CD14-positive monocyte (primary cell): ENCODE measurements around the gene MMP26. TPM values are rescaled to one million over a fixed set of nuclear protein-coding genes. Genes with fewer than 3 reads are reported as not detected.
"Not testable (repeated sequence)": the region's sequence is repeated elsewhere in the genome, so short reads cannot be mapped to it uniquely, and the experiment has no call there.

Source experiments
- DNase-seq, 3 donors: peaks; one replicate each; pipeline ENCODE4 v3.0.0-alpha.2; 2011 to 2022
- H2AFZ ChIP-seq: 2 replicates; pipeline ENCODE4 v1.6.0; 2012; ENCODE audit warnings: mild to moderate bottlenecking, low read depth, low read length, inconsistent platforms; ENCODE audit not compliant: insufficient read depth, poor library complexity, severe bottlenecking
- H3K27ac ChIP-seq, 2 donors: 1 replicate in 1 of 2; 2 replicates in 1 of 2; pipeline ENCODE4 v1.5.1; 2012 to 2013; ENCODE audit warnings: low read length in 2 of 2, control low read depth in 1 of 2, inconsistent platforms in 1 of 2, low read depth in 1 of 2, mild to moderate bottlenecking in 1 of 2
- H3K27me3 ChIP-seq, 2 donors: one replicate each; pipeline versions ENCODE4 v1.6.0 to v1.6.1; 2011 to 2013; ENCODE audit warnings: low read length in 2 of 2; ENCODE audit not compliant: control insufficient read depth in 2 of 2, insufficient read depth in 2 of 2
- H3K36me3 ChIP-seq, 2 donors: replicated peaks in 1 of 2; 1 replicate in 1 of 2; 2 replicates in 1 of 2; pipeline versions ENCODE4 v1.5.1 to v1.6.1; 2012 to 2013; ENCODE audit warnings: low read length in 2 of 2, control low read depth in 1 of 2, inconsistent platforms in 1 of 2, mild to moderate bottlenecking in 1 of 2; ENCODE audit not compliant: insufficient read depth in 2 of 2, control insufficient read depth in 1 of 2
- H3K4me1 ChIP-seq, 2 donors: 1 replicate in 1 of 2; 2 replicates in 1 of 2; pipeline versions ENCODE4 v1.5.1 to v1.6.1; 2012 to 2013; ENCODE audit warnings: low read length in 2 of 2, control low read depth in 1 of 2, inconsistent platforms in 1 of 2, mild to moderate bottlenecking in 1 of 2, moderate library complexity in 1 of 2; ENCODE audit not compliant: insufficient read depth in 2 of 2, control insufficient read depth in 1 of 2
- H3K4me2 ChIP-seq: replicated peaks from 2 replicates; pipeline ENCODE3; 2012; ENCODE audit warnings: low read length, moderate library complexity, mild to moderate bottlenecking; ENCODE audit not compliant: poor library complexity, severe bottlenecking; ENCODE audit errors: extremely low read depth
- H3K4me3 ChIP-seq, 3 experiments: fragments of 200-600 bp in 1 of 3; sonication (generic) in 1 of 3; replicated peaks in 1 of 3; 1 replicate in 2 of 3; 2 replicates in 1 of 3; pipeline ENCODE4 v1.5.1; 2011 to 2013; ENCODE audit warnings: low read length in 3 of 3, mild to moderate bottlenecking in 3 of 3, control low read depth in 2 of 3, low read depth in 2 of 3, inconsistent platforms in 1 of 3, moderate library complexity in 1 of 3
- H3K79me2 ChIP-seq: 2 replicates; pipeline ENCODE4 v1.6.0; 2012; ENCODE audit warnings: mild to moderate bottlenecking, control low read depth, inconsistent platforms, low read length, moderate library complexity; ENCODE audit not compliant: insufficient read depth
- H3K9ac ChIP-seq: 2 replicates; pipeline ENCODE4 v1.6.0; 2017; ENCODE audit warnings: low read length, mild to moderate bottlenecking; ENCODE audit not compliant: insufficient read depth, poor library complexity, severe bottlenecking
- H3K9me3 ChIP-seq, 2 donors: replicated peaks in 1 of 2; 1 replicate in 1 of 2; 2 replicates in 1 of 2; pipeline versions ENCODE4 v1.5.1 to v1.6.1; 2012 to 2013; ENCODE audit warnings: low read length in 2 of 2, control low read depth in 1 of 2; ENCODE audit not compliant: control insufficient read depth in 1 of 2, insufficient read depth in 1 of 2
- H4K20me1 ChIP-seq: 2 replicates; pipeline ENCODE4 v1.6.0; 2012; ENCODE audit warnings: mild to moderate bottlenecking, low read length, control low read depth, moderate library complexity; ENCODE audit not compliant: insufficient read depth
- H3K27ac Mint-ChIP-seq, 7 donors: one replicate each; pipeline ENCODE4 v1.8.0; 2020; ENCODE audit warnings: mild to moderate bottlenecking in 7 of 7, mixed read lengths in 7 of 7, moderate library complexity in 6 of 7, inconsistent platforms in 2 of 7
- H3K27me3 Mint-ChIP-seq, 3 donors: one replicate each; pipeline ENCODE4 v1.8.0; 2021 to 2022; ENCODE audit warnings: low read depth in 3 of 3, mild to moderate bottlenecking in 3 of 3, mixed read lengths in 3 of 3, moderate library complexity in 3 of 3, inconsistent platforms in 1 of 3
- H3K36me3 Mint-ChIP-seq, 2 donors: one replicate each; pipeline ENCODE4 v1.8.0; 2020; ENCODE audit warnings: mixed read lengths in 2 of 2, inconsistent platforms in 1 of 2, mild to moderate bottlenecking in 1 of 2
- H3K4me1 Mint-ChIP-seq: one replicate; pipeline ENCODE4 v1.8.0; 2020; ENCODE audit warnings: mild to moderate bottlenecking, mixed read lengths
- H3K4me3 Mint-ChIP-seq, 2 donors: one replicate each; pipeline ENCODE4 v1.8.0; 2020; ENCODE audit warnings: mild to moderate bottlenecking in 2 of 2, mixed read lengths in 2 of 2, moderate library complexity in 1 of 2
- H3K9me3 Mint-ChIP-seq, 7 donors: one replicate each; pipeline ENCODE4 v1.8.0; 2020 to 2022; ENCODE audit warnings: mixed read lengths in 7 of 7, mild to moderate bottlenecking in 6 of 7, moderate library complexity in 6 of 7, inconsistent platforms in 2 of 7
- CTCF ChIP-seq: fragments of 200-600 bp; IDR thresholded peaks from one replicate; pipeline ENCODE4 v1.8.0; 2022; ENCODE audit warnings: antibody characterized with exemption, mild to moderate bottlenecking
- WGBS: methylation state at CpG from one replicate; pipeline ENCODE4 v1.1.5; 2013; ENCODE audit warnings: missing lambda C conversion rate; ENCODE audit not compliant: insufficient coverage; 5-methylcytosine and 5-hydroxymethylcytosine counted together
- intact Hi-C, 2 donors: fragments of 100-400 bp; cut with micrococcal nuclease; formaldehyde crosslinking; loops; one replicate each; pipeline versions ENCODE4 v1.15.0 to v1.15.1; 2023
- polyA plus RNA-seq, 3 donors: library from polyadenylated mRNA; depleted of rRNA in 1 of 3; unstranded in 2 of 3; stranded (reverse) in 1 of 3; fragments of 300-500 nt in 2 of 3; fragments of >200 nt in 1 of 3; fragmentation: Illumina TruSeq in 2 of 3; gene quantifications; 1 replicate in 2 of 3; 2 replicates in 1 of 3; pipeline ENCODE4 v1.2.3, GENCODE V29; 2012 to 2021

The MMP26 gene
- polyA plus RNA-seq, 3 donors, result not detected

- no peak for TF ChIP-seq CTCF
- Mint-ChIP-seq H3K27me3 (peaks cover 2 to 5% (median 2%) of the 10 kb centered on the region in 3 donors), H3K4me1 (no peaks in the 10 kb centered on the region), H3K9me3 (peaks cover 0 to 2% (median 0%) of the 10 kb centered on the region in 7 donors), H3K4me3 (no peak overlapping the region), H3K27ac (no peak overlapping the region), H3K36me3 (no peaks in the 10 kb centered on the region)
- no peak overlapping the region for H3K4me2 ChIP-seq
- no peaks in the 10 kb centered on the region for H3K79me2 ChIP-seq
- H3K36me3 ChIP-seq, result no peaks in the 10 kb centered on the region
- no peak overlapping the region for H3K9ac ChIP-seq
- H3K9me3 ChIP-seq, result no peaks in the 10 kb centered on the region
- no peaks in the 10 kb centered on the region for H3K4me1 ChIP-seq
- no peak overlapping the region for H3K4me3 ChIP-seq
- WGBS, result no CpG with 5 or more reads among the region's 1 CpG
- no peak for DNase-seq
- intact Hi-C loops, result no loop called here
- H2AFZ ChIP-seq, result no peak overlapping the region
- no peaks in the 10 kb centered on the region for H4K20me1 ChIP-seq
- no peaks in the 10 kb centered on the region for H3K27me3 ChIP-seq
- H3K27ac ChIP-seq, result no peak overlapping the region
Measured at GRCh38 chr11:4713241-4713640, 8.7 kb downstream of the MMP26 start.

DNA sequence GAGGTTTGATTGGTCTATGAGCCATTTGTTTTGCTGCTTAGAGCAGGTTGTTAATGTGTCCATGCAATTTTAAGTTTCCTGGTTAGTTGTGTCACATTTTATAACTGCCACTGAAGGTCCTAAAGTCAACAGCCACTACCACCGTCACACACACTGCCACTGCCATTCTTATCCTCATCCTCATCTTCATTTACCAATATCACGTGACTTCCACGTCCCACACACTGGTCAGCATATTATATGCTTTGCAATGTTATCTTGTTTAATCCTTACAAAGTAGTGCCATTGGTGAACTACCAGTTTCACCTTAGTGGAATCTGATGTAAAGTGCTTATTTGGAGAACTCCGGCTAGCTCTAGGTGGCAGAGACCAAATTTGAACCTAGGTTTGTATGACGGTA, 9.7 kb downstream of the MMP26 start:
- Histone ChIP-seq H3K79me2 (no peaks in the 10 kb centered on the region), H2AFZ (no peak overlapping the region), H3K4me3 (no peak overlapping the region), H3K27me3 (no peaks in the 10 kb centered on the region), H4K20me1 (no peaks in the 10 kb centered on the region), H3K27ac (no peak overlapping the region), H3K36me3 (no peaks in the 10 kb centered on the region), H3K4me2 (no peak overlapping the region), H3K9ac (no peak overlapping the region), H3K4me1 (no peaks in the 10 kb centered on the region), H3K9me3 (no peaks in the 10 kb centered on the region)
- Mint-ChIP-seq H3K27ac (no peak overlapping the region), H3K27me3 (peaks cover 2 to 5% (median 2%) of the 10 kb centered on the region in 3 donors), H3K4me1 (no peaks in the 10 kb centered on the region), H3K36me3 (no peaks in the 10 kb centered on the region), H3K4me3 (no peak overlapping the region), H3K9me3 (peaks cover 0 to 3% (median 2%) of the 10 kb centered on the region in 7 donors)
- no CpG with 5 or more reads among the region's 5 CpGs for WGBS
- intact Hi-C loops, result no loop called here
- DNase-seq, result no peak
- no peak for TF ChIP-seq CTCF

- H3K27me3 ChIP-seq, DNase-seq, H3K27ac Mint-ChIP-seq, H3K27ac ChIP-seq, H3K27me3 Mint-ChIP-seq, H3K36me3 Mint-ChIP-seq, H3K4me1 ChIP-seq, H3K9ac ChIP-seq, H3K36me3 ChIP-seq, H3K4me3 Mint-ChIP-seq, H3K79me2 ChIP-seq, H2AFZ ChIP-seq, H3K4me2 ChIP-seq, H3K4me3 ChIP-seq, H4K20me1 ChIP-seq, H3K4me1 Mint-ChIP-seq, intact Hi-C loops: not testable (repeated sequence)
- H3K9me3 ChIP-seq, result peaks cover 0 to 12% of the 10 kb centered on the region in 2 donors
- peaks cover 4 to 21% (median 9%) of the 10 kb centered on the region in 7 donors for H3K9me3 Mint-ChIP-seq
- WGBS, result 97% methylated on average over 28 of the region's 33 CpGs
Measured at GRCh38 chr11:4722616-4723534, 18.3 kb downstream of the MMP26 start.
